Neural progenitor cell (in vitro differentiated cells): ENCODE measurements around the gene RIOK3. TPM values are rescaled to one million over a fixed set of nuclear protein-coding genes. Genes with fewer than 3 reads are reported as not detected.

ENCODE experiments used
- DNase-seq: peaks from one replicate; pipeline ENCODE4 v3.0.0-alpha.2; 2016; ENCODE audit warnings: low spot score
- H2AFZ ChIP-seq: fragments of 200-600 bp; sonication (generic); replicated peaks from 2 replicates; pipeline ENCODE4 v1.6.1; 2016; ENCODE audit warnings: antibody characterized with exemption
- H3F3A ChIP-seq: fragments of 200-600 bp; sonication (generic); 2 replicates; pipeline ENCODE4 v1.6.1; 2016; ENCODE audit warnings: antibody characterized with exemption, low read depth
- H3K27ac ChIP-seq: fragments of 200-600 bp; sonication (generic); 2 replicates; pipeline ENCODE4 v1.5.1; 2016; ENCODE audit warnings: mild to moderate bottlenecking
- H3K27me3 ChIP-seq: fragments of 200-600 bp; sonication (generic); 2 replicates; pipeline ENCODE4 v1.6.1; 2016; ENCODE audit warnings: mild to moderate bottlenecking, moderate library complexity
- H3K36me3 ChIP-seq: fragments of 200-600 bp; sonication (generic); 2 replicates; pipeline ENCODE4 v1.5.1; 2016
- H3K4me1 ChIP-seq: fragments of 200-600 bp; sonication (generic); 2 replicates; pipeline ENCODE4 v1.6.1; 2016; ENCODE audit warnings: mixed run types
- H3K4me2 ChIP-seq: fragments of 200-600 bp; sonication (generic); 2 replicates; pipeline ENCODE4 v1.6.1; 2016
- H3K4me3 ChIP-seq: fragments of 200-600 bp; sonication (generic); 2 replicates; pipeline ENCODE4 v1.5.1; 2016
- H3K79me2 ChIP-seq: fragments of 200-600 bp; sonication (generic); 2 replicates; pipeline ENCODE4 v1.6.1; 2016; ENCODE audit warnings: low read depth
- H3K9ac ChIP-seq: fragments of 200-600 bp; sonication (generic); 2 replicates; pipeline ENCODE4 v1.6.1; 2016
- H3K9me3 ChIP-seq: fragments of 200-600 bp; sonication (generic); 2 replicates; pipeline ENCODE4 v1.5.1; 2016; ENCODE audit warnings: low read depth
- H4K20me1 ChIP-seq: fragments of 200-600 bp; sonication (generic); 2 replicates; pipeline ENCODE4 v1.6.1; 2016; ENCODE audit warnings: low read depth
- H3K27ac Mint-ChIP-seq: 3 replicates; pipeline ENCODE4 v1.8.0; 2021; ENCODE audit warnings: mixed read lengths
- H3K27me3 Mint-ChIP-seq: 2 replicates; pipeline ENCODE4 v1.8.0; 2022; ENCODE audit warnings: low read depth, mild to moderate bottlenecking, inconsistent platforms, moderate library complexity, mixed read lengths; ENCODE audit not compliant: insufficient read depth
- H3K36me3 Mint-ChIP-seq: 3 replicates; pipeline ENCODE4 v1.8.0; 2021; ENCODE audit warnings: mixed read lengths
- H3K4me1 Mint-ChIP-seq: 3 replicates; pipeline ENCODE4 v1.8.0; 2021; ENCODE audit warnings: mixed read lengths
- H3K4me3 Mint-ChIP-seq: 3 replicates; pipeline ENCODE4 v1.8.0; 2021; ENCODE audit warnings: mild to moderate bottlenecking, moderate library complexity, mixed read lengths
- H3K9me3 Mint-ChIP-seq: 3 replicates; pipeline ENCODE4 v1.8.0; 2020; ENCODE audit warnings: mixed read lengths
- EZH2 ChIP-seq: fragments of 200-600 bp; sonication (generic); IDR thresholded peaks from 2 replicates; pipeline ENCODE4 v1.6.1; 2017; ENCODE audit warnings: antibody characterized with exemption, mild to moderate bottlenecking, moderate library complexity
- EZH2phosphoT487 ChIP-seq: fragments of 200-600 bp; sonication (generic); IDR thresholded peaks from 2 replicates; pipeline ENCODE4 v1.6.1; 2017; ENCODE audit warnings: antibody characterized with exemption
- total RNA-seq: library from RNA; depleted of rRNA; stranded (reverse); fragments of >200 nt; gene quantifications from 2 replicates; pipeline ENCODE4 v1.2.3, GENCODE V29; 2015; ENCODE audit warnings: low replicate concordance
- TF ChIP-seq, protein P1 (sequence below): fragments of 200-600 bp; sonication (generic); IDR thresholded peaks from 2 replicates; pipeline ENCODE4 v1.5.1; 2017; ENCODE audit warnings: antibody characterized with exemption, mild to moderate bottlenecking

Gene RIOK3
- total RNA-seq, 1 donor from 2014 or later, result 77.5 TPM

DNA sequence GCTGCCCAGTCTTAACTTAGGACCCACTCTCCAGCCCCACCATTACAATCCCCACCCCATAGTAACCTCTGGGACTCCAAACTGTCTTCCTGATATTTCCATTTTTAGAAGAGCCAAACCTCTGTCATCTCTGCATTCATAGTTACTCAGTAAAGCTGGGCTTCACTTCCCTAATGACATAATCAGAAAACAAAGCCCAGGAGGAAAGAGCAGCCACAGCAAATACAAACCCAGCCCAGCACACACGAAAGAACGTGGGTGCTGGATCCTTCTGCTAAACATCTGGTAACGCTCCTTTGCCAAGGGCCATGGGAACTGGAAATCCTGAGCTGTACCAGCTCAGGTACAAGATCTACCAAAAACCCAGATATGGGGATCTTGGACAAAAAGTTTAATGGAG lies 36.8 kb upstream of the RIOK3 start:
- Mint-ChIP-seq H3K4me3 (no peak overlapping the region), H3K27me3 (peaks cover 3% of the 10 kb centered on the region), H3K36me3 (no peaks in the 10 kb centered on the region), H3K27ac (no peak overlapping the region), H3K9me3 (no peaks in the 10 kb centered on the region), H3K4me1 (peaks cover 5% of the 10 kb centered on the region)
- H3K4me2 ChIP-seq, result no peak overlapping the region
- no peaks in the 10 kb centered on the region for H4K20me1 ChIP-seq
- peaks cover 2% of the 10 kb centered on the region for H3K4me1 ChIP-seq
- H3K36me3 ChIP-seq, result no peaks in the 10 kb centered on the region
- no peak for TF ChIP-seq EZH2
- TF ChIP-seq EZH2phosphoT487, result no peak
- TF ChIP-seq, protein P1, sequence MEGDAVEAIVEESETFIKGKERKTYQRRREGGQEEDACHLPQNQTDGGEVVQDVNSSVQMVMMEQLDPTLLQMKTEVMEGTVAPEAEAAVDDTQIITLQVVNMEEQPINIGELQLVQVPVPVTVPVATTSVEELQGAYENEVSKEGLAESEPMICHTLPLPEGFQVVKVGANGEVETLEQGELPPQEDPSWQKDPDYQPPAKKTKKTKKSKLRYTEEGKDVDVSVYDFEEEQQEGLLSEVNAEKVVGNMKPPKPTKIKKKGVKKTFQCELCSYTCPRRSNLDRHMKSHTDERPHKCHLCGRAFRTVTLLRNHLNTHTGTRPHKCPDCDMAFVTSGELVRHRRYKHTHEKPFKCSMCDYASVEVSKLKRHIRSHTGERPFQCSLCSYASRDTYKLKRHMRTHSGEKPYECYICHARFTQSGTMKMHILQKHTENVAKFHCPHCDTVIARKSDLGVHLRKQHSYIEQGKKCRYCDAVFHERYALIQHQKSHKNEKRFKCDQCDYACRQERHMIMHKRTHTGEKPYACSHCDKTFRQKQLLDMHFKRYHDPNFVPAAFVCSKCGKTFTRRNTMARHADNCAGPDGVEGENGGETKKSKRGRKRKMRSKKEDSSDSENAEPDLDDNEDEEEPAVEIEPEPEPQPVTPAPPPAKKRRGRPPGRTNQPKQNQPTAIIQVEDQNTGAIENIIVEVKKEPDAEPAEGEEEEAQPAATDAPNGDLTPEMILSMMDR, result no peak
- H3K9ac ChIP-seq, result no peak overlapping the region
- no peaks in the 10 kb centered on the region for H3K27me3 ChIP-seq
- no peaks in the 10 kb centered on the region for H3F3A ChIP-seq
- DNase-seq, result no peak
- H3K79me2 ChIP-seq, result no peaks in the 10 kb centered on the region
- no peak overlapping the region for H2AFZ ChIP-seq
- no peak overlapping the region for H3K27ac ChIP-seq
- H3K9me3 ChIP-seq, result no peaks in the 10 kb centered on the region
- H3K4me3 ChIP-seq, result no peak overlapping the region

DNA sequence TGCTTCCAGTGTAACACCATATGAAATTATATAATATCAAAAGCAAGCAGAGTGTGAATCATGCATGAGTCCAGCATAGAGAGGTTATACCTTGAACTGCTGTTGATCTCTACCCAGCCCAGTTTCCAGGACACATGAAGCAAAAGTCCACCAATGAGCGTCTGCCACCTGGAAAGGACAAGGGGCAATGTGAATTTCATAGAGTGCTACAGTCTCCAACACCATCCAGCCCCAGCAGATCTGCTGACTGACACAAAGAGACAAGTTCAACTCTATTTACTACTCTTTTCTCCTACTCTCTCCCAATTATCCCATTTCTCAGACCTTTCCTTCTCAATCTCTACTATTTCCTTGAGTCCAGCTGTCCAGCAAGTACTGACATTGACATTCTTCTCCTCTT lies 31.8 kb upstream of the RIOK3 start:
- Mint-ChIP-seq H3K27ac (no peak overlapping the region), H3K4me3 (peak overlapping the region; percentile 12), H3K9me3 (peaks cover 3% of the 10 kb centered on the region), H3K27me3 (peaks cover 6% of the 10 kb centered on the region), H3K36me3 (peaks cover 2% of the 10 kb centered on the region), H3K4me1 (peaks cover 9% of the 10 kb centered on the region)
- Histone ChIP-seq H3K4me1 (no peaks in the 10 kb centered on the region), H3K36me3 (no peaks in the 10 kb centered on the region), H3K4me3 (no peak overlapping the region), H2AFZ (no peak overlapping the region), H3K4me2 (no peak overlapping the region), H3F3A (no peaks in the 10 kb centered on the region), H3K27me3 (no peaks in the 10 kb centered on the region), H3K9ac (no peak overlapping the region), H3K79me2 (no peaks in the 10 kb centered on the region), H3K9me3 (no peaks in the 10 kb centered on the region), H4K20me1 (no peaks in the 10 kb centered on the region), H3K27ac (no peak overlapping the region)
- no peak for TF ChIP-seq EZH2phosphoT487
- TF ChIP-seq, protein P1, result no peak
- TF ChIP-seq EZH2, result no peak
- no peak for DNase-seq

DNA sequence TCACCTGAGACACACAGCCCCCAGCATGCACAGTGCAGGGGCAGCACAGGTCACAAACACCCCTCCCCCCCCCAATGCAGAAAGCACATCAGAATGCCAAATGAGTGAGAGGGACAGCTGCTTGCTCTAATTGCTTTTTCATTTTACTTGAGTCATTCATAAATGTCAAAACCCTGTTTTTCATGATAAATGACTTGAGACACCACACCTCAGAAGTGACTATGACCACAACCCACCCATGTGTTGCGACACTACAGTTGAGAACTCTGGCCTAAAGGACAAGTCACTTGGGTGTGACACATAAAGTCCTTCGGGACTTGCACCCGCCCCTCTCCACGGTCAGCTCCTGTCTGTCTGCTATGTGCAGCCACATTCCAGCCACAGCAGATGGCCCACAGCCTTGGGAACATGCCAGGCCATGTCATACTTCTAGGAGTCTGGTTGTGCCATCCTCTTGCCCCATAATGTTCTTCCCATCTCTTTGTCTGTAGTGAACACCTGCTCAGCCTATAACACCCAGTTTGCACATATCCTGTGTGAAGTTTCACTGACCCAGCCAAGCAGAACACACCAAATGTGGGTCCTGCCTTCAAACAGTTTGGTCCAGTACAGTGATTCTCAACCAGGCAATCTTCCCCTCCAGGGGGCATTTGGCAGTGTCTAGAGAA lies 30.2 kb upstream of the RIOK3 start:
- Histone ChIP-seq H3K4me2 (no peak overlapping the region), H3K36me3 (no peaks in the 10 kb centered on the region), H3F3A (no peaks in the 10 kb centered on the region), H3K79me2 (no peaks in the 10 kb centered on the region), H3K9ac (no peak overlapping the region), H3K27ac (no peak overlapping the region), H4K20me1 (no peaks in the 10 kb centered on the region), H3K4me1 (no peaks in the 10 kb centered on the region), H3K4me3 (no peak overlapping the region), H3K9me3 (no peaks in the 10 kb centered on the region), H2AFZ (no peak overlapping the region), H3K27me3 (no peaks in the 10 kb centered on the region)
- H3K36me3 Mint-ChIP-seq, result peaks cover 4% of the 10 kb centered on the region
- peaks cover 9% of the 10 kb centered on the region for H3K4me1 Mint-ChIP-seq
- no peak overlapping the region for H3K4me3 Mint-ChIP-seq
- H3K27ac Mint-ChIP-seq, result no peak overlapping the region
- TF ChIP-seq EZH2phosphoT487 (no peak), EZH2 (no peak)
- TF ChIP-seq, protein P1, result no peak
- peaks cover 4% of the 10 kb centered on the region for H3K9me3 Mint-ChIP-seq
- no peak for DNase-seq
- H3K27me3 Mint-ChIP-seq, result peaks cover 8% of the 10 kb centered on the region
